ENCODE results near the gene TPCN2.

TPCN2 gene

GRCh38 chr11:69093106-69093505 lies 44.4 kb downstream of the TPCN2 start:
- Histone ChIP-seq H3K9me3 (no peaks in the 10 kb centered on the region), H3K4me1 (peaks cover 0 to 4% (median 0%) of the 10 kb centered on the region in 4 donors), H3K27ac (no peak overlapping the region), H3K27me3 (no peaks in the 10 kb centered on the region), H3K36me3 (peaks cover 4 to 42% (median 33%) of the 10 kb centered on the region in 3 donors), H3K4me3 (no peak overlapping the region)
- no peak for DNase-seq
- intact Hi-C loops (cut with DNase I; ENCODE audit: low total_unique reads) = no loop called here
- TF ChIP-seq CTCF (IDR thresholded peaks at IDR 0.05) = no peak

GRCh38 chr11:69094111-69094914 lies 45.6 kb downstream of the TPCN2 start:
- intact Hi-C loops (cut with DNase I; ENCODE audit: low total_unique reads) = no loop called here

GRCh38 chr11:69094915-69095290 lies 46.2 kb downstream of the TPCN2 start:
- Histone ChIP-seq H3K9me3 (no peaks in the 10 kb centered on the region), H3K27me3 (no peaks in the 10 kb centered on the region), H3K4me1 (no peaks in the 10 kb centered on the region), H3K36me3 (peaks cover 0 to 31% (median 28%) of the 10 kb centered on the region in 3 donors), H3K27ac (no peak overlapping the region), H3K4me3 (no peak overlapping the region)
- no peak for DNase-seq
- intact Hi-C loops (cut with DNase I; ENCODE audit: low total_unique reads) = no loop called here
- no peak for TF ChIP-seq CTCF (IDR thresholded peaks at IDR 0.05)

More at GRCh38 chr11:69094111-69094914, 45.6 kb downstream of the TPCN2 start:
- no peaks in the 10 kb centered on the region for H3K4me1 ChIP-seq
- no peak for DNase-seq
- peaks cover 0 to 37% (median 28%) of the 10 kb centered on the region in 3 donors for H3K36me3 ChIP-seq
- no peak overlapping the region for H3K4me3 ChIP-seq
- H3K27ac ChIP-seq = no peak overlapping the region
- no peaks in the 10 kb centered on the region for H3K27me3 ChIP-seq
- no peaks in the 10 kb centered on the region for H3K9me3 ChIP-seq
- TF ChIP-seq CTCF (IDR thresholded peaks at IDR 0.05) = no peak

- no peak for DNase-seq
- intact Hi-C loops (cut with DNase I; ENCODE audit: low total_unique reads) = no loop called here
- H3K4me1 ChIP-seq = no peaks in the 10 kb centered on the region
These were observed 46.6 kb downstream of the TPCN2 start for GRCh38 chr11:69095300-69095699.

GRCh38 chr11:69096473-69096872 lies 47.7 kb downstream of the TPCN2 start:
- Histone ChIP-seq H3K9me3 (no peaks in the 10 kb centered on the region), H3K36me3 (peaks cover 0 to 23% (median 22%) of the 10 kb centered on the region in 3 donors), H3K27me3 (no peaks in the 10 kb centered on the region), H3K27ac (no peak overlapping the region), H3K4me1 (peaks cover 0 to 2% (median under 1%) of the 10 kb centered on the region in 4 donors), H3K4me3 (no peak overlapping the region)
- no peak for TF ChIP-seq CTCF (IDR thresholded peaks at IDR 0.05)
- no peak for DNase-seq
- intact Hi-C loops (cut with DNase I; ENCODE audit: low total_unique reads) = no loop called here

More at GRCh38 chr11:69095300-69095699, 46.6 kb downstream of the TPCN2 start:
- H3K36me3 ChIP-seq = peaks cover 0 to 27% (median 25%) of the 10 kb centered on the region in 3 donors
- no peak overlapping the region for H3K27ac ChIP-seq
- no peak overlapping the region for H3K4me3 ChIP-seq
- TF ChIP-seq CTCF (IDR thresholded peaks at IDR 0.05) = no peak
- H3K9me3 ChIP-seq = no peaks in the 10 kb centered on the region
- H3K27me3 ChIP-seq = no peaks in the 10 kb centered on the region

Data from tibial artery (tissue), 4 donors.